Retinal pigment epithelial cell (primary cell): ENCODE data around the gene MRC2.

Experiments
- DNase-seq: peaks from one replicate; pipeline ENCODE4 v3.0.0-alpha.2; 2010; ENCODE audit warnings: low read depth
- H3K4me3 ChIP-seq: 2 replicates; pipeline ENCODE4 v1.5.1; 2011; ENCODE audit warnings: mild to moderate bottlenecking, low read length, control low read depth, moderate library complexity
- CTCF ChIP-seq: conservative IDR thresholded peaks from 2 replicates; pipeline ENCODE4 v1.5.1; 2011; ENCODE audit warnings: low read depth, low read length, control low read depth, inconsistent platforms

MRC2 gene

DNA sequence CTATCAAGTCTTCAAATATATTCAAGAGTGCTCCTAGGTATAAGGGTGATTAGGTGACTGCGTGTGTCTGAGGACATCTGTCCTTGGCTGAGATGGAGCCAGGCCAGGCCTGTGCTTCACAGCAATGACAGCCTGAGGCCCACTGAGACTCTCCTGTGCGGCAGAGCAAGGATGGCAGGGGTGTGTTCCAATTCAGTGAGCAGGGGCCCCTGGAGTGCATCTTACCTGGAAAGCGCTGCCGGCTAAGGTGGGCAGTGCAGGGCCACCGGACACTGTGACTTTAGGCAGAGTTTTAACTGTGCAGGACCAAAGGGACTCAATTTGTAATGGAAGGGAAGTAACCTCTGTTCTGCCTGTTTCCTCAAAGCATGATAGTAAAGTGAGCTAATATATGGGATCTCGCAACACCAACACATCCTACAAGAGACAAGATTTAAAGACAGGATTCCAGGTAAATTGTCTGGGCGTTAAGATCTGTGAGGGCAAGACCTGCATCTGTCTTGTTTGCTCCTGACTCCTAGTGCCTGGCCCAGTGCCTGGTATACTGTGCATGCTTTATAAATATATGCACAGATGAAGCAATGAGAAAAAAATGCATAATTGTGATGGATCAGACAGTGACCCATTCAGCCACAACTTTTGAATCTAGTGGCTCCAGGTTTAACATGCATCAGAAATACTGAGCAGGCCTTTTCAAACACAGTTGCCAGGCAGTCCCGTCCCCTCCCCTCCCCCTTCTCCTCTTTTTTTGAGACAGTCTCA is 86.7 kb downstream of the MRC2 start:
- DNase-seq = no peak
- TF ChIP-seq CTCF = no peak
- H3K4me3 ChIP-seq = no peak overlapping the region

- no peak for TF ChIP-seq CTCF
- no peak overlapping the region for H3K4me3 ChIP-seq
- no peak for DNase-seq
These were observed 88.5 kb downstream of the MRC2 start for GRCh38 chr17:62715882-62716390.

DNA sequence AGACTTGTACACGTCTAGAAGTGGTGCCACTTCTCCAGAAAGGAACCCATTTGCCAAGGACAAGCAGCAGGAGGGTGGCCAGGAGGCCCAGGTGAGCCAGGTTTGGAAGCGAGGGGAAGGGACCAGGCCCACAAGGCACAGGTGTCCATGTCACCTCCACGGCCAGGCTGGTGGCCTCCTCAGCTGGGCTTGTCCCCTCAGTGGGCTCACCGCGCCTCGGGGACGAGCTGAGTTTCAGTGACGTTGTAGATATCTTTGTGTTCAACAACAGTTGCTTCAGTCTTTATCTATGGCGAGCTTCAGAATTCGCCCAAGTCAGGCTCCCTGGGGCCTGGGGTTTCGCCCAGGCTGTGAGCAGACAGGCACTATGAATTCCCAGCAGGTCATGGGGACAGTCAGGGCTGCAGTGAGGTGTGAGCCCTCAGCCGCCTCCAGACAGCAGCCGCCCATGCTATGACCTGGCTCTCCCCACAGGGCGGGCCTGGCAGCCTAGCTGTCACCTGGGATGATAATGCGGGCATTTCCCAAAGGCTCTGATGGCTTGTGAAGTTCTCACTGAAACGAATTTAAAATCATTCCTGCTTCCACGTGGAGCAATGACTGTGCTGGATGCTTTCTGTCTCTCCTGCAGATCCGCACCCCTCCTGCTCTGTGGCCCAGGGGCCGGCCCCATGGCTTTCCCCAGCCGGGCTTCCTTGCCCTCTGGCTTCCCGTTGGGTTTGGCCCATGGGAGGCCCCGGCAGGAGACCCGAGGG is 89.5 kb downstream of the MRC2 start:
- H3K4me3 ChIP-seq = no peak overlapping the region
- DNase-seq = no peak
- TF ChIP-seq CTCF = no peak

DNA sequence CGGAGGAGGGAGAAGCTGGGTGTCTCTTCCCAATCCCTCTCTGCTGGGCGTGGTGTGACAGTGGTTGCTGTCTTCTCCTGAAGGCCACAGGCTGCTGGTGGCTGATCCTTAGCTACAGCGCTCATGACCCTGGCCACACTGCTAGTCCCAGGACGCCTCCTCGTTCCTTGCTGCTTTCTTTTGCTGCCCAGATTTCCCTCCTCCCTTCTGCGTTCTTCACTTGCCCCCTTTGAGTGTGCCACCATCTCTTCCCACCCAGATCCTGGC is 90.1 kb downstream of the MRC2 start:
- DNase-seq = no peak
- TF ChIP-seq CTCF = no peak
- no peak overlapping the region for H3K4me3 ChIP-seq

- DNase-seq = no peak
- no peak for TF ChIP-seq CTCF
- no peak overlapping the region for H3K4me3 ChIP-seq
These were observed 90.4 kb downstream of the MRC2 start for GRCh38 chr17:62717889-62718288.

DNA sequence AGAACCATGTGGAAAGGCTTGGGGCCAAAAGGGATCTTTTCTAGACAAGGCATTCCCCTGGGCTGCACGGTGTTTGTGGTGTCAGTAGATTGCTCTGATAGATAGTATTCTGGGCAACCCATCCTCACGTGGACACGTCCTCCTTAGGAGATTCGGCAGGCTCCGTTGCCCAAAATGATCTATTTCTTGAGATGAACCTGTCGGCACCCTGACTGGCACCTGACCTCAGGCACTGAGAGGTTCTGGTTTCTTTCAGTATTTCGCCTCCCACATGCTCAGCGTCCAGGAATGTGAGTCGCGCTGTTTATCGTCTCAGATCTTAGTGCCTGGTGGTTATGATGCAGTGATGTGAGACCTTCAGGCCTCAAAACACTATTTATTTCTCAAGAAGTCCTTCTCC is 91.0 kb downstream of the MRC2 start:
- no peak for DNase-seq
- TF ChIP-seq CTCF = no peak
- no peak overlapping the region for H3K4me3 ChIP-seq

DNA sequence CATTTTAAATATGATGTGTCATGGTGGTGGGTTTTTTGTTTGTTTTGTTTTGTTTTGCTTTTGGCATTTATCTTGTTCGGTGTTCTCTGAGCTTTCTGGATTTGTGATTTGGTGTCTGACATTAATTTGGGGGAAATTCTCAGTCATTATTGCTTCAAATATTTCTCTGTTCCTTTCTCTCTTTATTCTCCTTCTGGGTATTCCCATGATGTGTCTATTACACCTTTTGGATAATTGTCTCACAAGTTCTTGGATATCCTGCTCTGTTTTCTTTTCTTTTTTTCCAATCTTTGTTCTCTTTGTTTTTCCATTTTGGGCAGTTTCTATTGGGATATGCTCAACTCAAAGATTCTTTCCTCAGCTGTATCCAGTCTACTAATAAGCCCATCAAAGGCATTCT is 92.1 kb downstream of the MRC2 start:
- no peak overlapping the region for H3K4me3 ChIP-seq
- DNase-seq = no peak
- no peak for TF ChIP-seq CTCF
